ENCODE data around the gene TES.

Gene TES

GRCh38 chr7:116219288-116219687 is 8.9 kb downstream of the TES start:
- in situ Hi-C loops (cut with MboI; ENCODE audit: low sequenced_read_pairs): no loop called here

GRCh38 chr7:116219834-116220233 is 9.5 kb downstream of the TES start:
- in situ Hi-C loops (cut with MboI; ENCODE audit: low sequenced_read_pairs): no loop called here

GRCh38 chr7:116222501-116222900 is 12.2 kb downstream of the TES start:
- in situ Hi-C loops (cut with MboI; ENCODE audit: low sequenced_read_pairs): no loop called here

- in situ Hi-C loops (cut with MboI; ENCODE audit: low sequenced_read_pairs): no loop called here
Observed at GRCh38 chr7:116223588-116223987, 13.2 kb downstream of the TES start.

DNA sequence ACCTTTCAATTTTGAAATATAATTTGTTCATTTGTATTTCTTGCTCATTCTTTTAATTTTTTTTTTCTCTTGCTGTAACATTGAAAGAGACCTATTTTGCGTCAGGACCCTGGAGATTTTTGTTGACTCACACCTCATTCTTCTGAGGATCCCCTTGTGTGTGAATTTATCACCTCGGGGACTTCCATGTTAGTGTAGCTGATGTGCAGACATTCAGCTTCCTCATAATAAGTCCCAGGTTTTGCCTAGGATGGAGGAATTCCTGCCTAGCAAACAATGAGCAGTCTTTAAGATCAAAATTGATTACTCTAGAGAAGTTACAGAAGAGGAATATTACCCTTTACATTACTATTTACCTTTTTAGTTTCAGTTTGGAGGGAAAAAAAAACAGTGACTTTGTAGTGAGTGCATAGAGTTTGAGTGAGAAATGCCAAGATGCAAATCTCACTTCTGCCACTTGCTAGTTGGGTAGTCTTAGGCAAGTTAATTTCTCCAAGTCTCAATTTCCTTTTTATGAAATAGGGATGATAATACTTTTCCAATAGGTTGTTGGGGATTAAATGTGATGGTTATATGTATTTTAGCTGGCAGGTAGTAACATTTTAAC is 14.3 kb downstream of the TES start:
- in situ Hi-C loops (cut with MboI; ENCODE audit: low sequenced_read_pairs): no loop called here

DNA sequence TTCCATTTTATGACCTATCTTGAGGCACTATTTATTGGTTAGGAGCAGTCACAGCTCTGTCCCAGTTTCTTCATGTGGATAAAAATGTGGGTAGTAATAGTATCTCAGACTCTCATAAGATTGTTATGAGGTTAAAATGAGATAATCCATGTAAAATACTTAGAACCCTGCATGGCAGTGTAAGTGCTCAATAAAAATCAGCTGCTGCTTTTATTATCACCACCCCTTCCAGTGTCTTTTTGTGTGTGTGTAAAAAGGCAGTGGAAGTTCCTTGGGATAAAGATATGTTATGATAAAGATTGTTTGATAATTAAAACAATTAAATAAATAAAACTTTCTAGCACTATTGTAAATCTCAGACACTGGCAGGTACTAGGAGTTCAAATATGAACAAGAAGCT is 15.5 kb downstream of the TES start:
- in situ Hi-C loops (cut with MboI; ENCODE audit: low sequenced_read_pairs): no loop called here

DNA sequence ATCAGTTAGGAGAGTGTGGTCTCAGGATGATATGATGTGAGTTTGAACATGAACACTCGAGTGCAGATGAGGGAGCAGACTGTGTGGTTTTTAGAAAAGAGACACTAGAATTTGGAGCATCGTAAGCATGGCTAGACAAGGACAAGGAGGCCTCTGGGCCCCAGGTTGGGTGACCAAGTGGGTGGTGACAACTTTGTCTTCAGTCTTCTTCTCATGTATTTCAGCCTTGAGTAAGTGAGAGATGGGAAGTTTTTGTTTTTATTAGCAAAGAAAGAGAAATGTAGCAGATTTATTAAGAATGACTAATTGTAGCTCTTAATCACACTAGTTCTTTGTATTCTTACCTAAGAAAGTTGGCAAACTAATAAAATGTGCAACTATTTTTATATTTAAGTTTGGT is 16.3 kb downstream of the TES start:
- in situ Hi-C loops (cut with MboI; ENCODE audit: low sequenced_read_pairs): no loop called here

- in situ Hi-C loops (cut with MboI; ENCODE audit: low sequenced_read_pairs): no loop called here
Observed at GRCh38 chr7:116227678-116228239, 17.4 kb downstream of the TES start.

- in situ Hi-C loops (cut with MboI; ENCODE audit: low sequenced_read_pairs): no loop called here
Observed at GRCh38 chr7:116228241-116228640, 17.9 kb downstream of the TES start.

- in situ Hi-C loops (cut with MboI; ENCODE audit: low sequenced_read_pairs): no loop called here
Observed at GRCh38 chr7:116229366-116229765, 19.0 kb downstream of the TES start.

DNA sequence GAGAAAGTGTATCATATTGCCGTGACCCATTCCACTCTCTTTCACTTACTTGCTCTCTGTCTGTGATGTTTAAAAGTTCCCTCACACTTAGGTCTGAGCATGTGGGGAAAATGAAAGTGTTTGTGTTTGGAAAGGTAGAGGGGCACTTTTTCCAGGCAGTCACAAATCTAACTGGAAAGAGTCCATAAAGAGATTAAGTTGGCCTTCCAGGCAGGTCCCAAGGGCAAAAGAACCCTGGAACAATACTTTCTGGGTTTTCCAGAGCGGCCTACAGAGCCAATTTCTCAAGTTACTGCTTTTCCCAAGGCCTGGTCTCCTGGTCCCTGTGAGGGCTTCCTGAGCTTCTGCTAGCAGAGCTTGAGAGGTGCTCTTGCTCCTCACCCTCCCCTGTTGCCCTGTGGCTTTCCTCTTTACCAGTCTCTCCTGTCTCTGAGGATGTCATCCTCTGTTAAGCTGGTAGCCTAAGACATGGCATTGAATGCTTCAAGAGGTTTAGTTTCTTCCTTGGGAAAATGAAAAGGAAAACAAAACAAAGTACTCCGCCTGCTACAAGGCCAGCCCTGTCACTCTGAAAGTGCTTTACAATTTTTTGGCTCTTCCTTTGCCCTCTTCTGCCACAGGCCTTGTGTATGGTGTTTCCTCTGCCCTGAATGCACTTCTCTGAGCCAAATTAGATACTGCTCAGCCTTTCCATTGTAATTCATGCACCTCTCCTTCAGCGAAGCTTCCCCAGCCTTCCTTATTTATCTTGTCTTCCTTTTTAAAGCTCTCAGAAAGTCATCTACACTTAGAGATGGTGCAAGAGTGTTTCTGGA is 20.1 kb downstream of the TES start:
- in situ Hi-C loops (cut with MboI; ENCODE audit: low sequenced_read_pairs): loop anchor here (10.0 kb wide), 1 partner anchor 56 kb away; no protein-coding TSS in a partner anchor

- in situ Hi-C loops (cut with MboI; ENCODE audit: low sequenced_read_pairs): loop anchor here (10.0 kb wide), 1 partner anchor 57 kb away; no protein-coding TSS in a partner anchor
Observed at GRCh38 chr7:116231543-116231942, 21.2 kb downstream of the TES start.

- in situ Hi-C loops (cut with MboI; ENCODE audit: low sequenced_read_pairs): loop anchor here (10.0 kb wide), 1 partner anchor 57 kb away; no protein-coding TSS in a partner anchor
Observed at GRCh38 chr7:116231949-116232348, 21.6 kb downstream of the TES start.

- in situ Hi-C loops (cut with MboI; ENCODE audit: low sequenced_read_pairs): loop anchor here (10.0 kb wide), 1 partner anchor 58 kb away; no protein-coding TSS in a partner anchor
Observed at GRCh38 chr7:116232350-116232749, 22.0 kb downstream of the TES start.

DNA sequence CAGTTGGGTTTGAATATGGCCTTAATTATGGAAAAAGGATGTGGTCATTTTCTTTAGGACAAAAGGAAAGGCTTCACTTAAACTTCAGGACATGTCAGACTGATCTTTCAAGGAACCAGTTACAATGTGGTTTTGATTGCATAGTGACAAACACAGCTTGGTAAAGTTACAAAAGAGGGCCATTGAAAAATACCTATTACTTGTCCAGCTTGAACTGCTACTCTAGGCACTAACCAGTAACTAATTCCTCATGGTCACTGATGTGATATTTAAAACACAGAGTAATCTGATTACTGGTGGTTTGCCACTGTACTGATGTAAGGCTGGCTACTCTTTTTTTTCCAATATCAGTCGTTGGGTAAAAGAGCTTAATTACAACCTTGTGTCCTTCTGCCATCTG is 22.6 kb downstream of the TES start:
- in situ Hi-C loops (cut with MboI; ENCODE audit: low sequenced_read_pairs): loop anchor here (10.0 kb wide), 1 partner anchor 58 kb away; no protein-coding TSS in a partner anchor

DNA sequence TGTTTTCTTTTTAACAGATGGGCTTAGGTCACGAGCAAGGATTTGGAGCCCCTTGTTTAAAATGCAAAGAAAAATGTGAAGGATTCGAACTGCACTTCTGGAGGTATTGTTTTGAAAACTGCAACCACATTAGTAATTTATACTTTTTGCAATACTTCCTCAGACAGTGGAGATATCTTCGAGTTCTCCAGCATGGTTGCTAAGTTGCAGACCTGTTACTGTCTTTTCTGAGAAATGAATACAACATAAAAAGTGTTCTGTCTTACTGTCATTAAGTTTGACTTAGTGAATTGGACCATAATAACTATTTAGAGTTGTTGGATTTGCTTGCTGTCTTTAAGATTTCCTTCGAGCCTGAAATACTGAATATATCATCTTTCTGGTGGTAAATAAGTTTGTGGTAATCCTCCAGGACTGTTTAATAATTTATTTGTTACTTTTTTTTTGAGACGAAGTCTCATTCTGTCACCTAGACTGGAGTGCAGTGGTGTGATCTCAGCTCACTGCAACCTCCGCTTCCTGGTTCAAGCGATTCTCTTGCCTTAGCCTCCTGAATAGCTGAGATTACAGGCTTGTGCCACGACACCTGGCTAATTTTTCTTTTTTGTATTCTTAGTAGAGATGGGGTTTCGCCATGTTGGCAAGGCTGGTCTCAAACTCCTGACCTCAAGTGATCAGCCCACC is 24.3 kb downstream of the TES start:
- in situ Hi-C loops (cut with MboI; ENCODE audit: low sequenced_read_pairs): loop anchor here (10.0 kb wide), 1 partner anchor 60 kb away; no protein-coding TSS in a partner anchor

GRCh38 chr7:116235380-116235779 is 25.0 kb downstream of the TES start:
- in situ Hi-C loops (cut with MboI; ENCODE audit: low sequenced_read_pairs): loop anchor here (10.0 kb wide), 1 partner anchor 61 kb away; no protein-coding TSS in a partner anchor

GRCh38 chr7:116236020-116236630 is 25.8 kb downstream of the TES start:
- in situ Hi-C loops (cut with MboI; ENCODE audit: low sequenced_read_pairs): loop anchor here (10.0 kb wide), 1 partner anchor 61 kb away; no protein-coding TSS in a partner anchor

GRCh38 chr7:116239020-116239419 is 28.7 kb downstream of the TES start:
- in situ Hi-C loops (cut with MboI; ENCODE audit: low sequenced_read_pairs): loop anchor here (10.0 kb wide), 1 partner anchor 64 kb away; no protein-coding TSS in a partner anchor

- in situ Hi-C loops (cut with MboI; ENCODE audit: low sequenced_read_pairs): loop anchor here (10.0 kb wide), 1 partner anchor 65 kb away; no protein-coding TSS in a partner anchor
Observed at GRCh38 chr7:116239434-116239833, 29.1 kb downstream of the TES start.

Measured in HL-60/S4 (cell line).